ENCODE results near the gene ZNF804A.
"Not testable (repeated sequence)": the region's sequence is repeated elsewhere in the genome, so short reads cannot be mapped to it uniquely, and the experiment has no call there.

ZNF804A gene

DNA sequence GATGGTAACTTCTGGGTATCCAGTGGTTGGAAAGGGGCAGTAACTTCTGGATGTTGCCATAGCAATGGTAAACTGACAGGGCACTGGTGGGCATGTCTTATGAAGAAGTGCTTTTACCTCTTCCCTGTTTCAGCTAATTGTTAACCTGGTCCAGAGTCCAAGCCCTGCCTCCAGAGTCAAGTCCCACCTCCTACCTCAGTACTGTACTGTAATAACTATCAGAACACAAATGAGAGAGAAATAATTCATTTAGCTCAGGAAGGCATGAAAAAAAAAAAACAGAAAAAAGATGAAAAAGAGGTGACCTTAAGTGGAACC is 237.0 kb downstream of the ZNF804A start:
- DNase-seq: no peak

DNA sequence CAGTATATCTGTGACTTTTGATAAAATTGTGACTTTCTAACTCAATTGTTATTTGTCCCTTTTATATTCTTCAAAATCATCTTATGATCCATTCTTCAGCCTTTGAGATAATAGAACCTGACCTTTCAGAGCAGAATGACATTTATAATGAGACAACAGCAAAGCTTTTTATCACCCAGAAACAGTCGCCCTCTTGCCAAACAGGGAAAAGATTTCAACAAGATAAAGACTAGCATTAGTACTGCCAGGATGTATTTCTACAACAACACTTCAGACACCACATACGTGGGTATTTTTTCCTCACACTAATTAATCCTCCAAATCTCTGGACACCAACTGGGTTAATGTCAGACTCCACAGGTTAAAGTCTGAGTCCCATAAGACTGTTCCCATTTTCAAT is 249.0 kb downstream of the ZNF804A start:
- DNase-seq: no peak

DNA sequence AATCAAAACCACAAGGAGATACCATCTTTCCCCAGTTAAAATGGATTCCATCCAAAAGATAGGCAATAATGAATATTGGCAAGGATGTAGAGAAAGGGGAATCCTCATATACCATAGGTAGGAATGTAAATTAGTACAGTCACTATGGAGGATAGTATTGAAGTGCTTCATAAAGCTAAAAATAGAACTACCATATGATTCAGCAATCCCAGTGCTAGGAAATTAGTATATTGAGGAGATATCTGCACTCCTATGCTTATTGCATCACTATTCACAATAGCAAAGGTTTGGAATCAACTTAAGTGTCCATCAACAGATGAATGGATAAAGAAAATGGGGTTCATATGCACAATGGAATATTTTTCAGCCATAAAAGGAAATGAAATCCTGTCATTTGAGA is 251.2 kb downstream of the ZNF804A start:
- DNase-seq: no peak

DNA sequence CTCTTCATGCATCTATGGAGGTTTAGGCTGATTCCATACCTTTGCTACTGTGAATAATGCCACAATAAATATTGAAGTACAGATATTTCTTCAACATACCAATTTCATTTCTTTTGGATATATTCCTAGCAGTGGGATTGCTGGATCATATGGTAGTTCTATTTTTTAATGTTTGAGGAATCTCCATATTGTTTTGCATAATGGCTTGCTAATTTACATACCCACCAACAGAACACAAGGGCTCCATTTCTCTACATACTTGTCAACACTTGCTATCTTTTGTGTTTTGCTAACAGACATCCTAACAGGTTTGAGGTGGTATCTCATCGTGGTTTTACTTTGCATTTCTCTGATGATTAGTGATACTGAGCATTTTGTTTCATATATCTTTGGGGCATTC is 253.2 kb downstream of the ZNF804A start:
- no peak for DNase-seq

DNA sequence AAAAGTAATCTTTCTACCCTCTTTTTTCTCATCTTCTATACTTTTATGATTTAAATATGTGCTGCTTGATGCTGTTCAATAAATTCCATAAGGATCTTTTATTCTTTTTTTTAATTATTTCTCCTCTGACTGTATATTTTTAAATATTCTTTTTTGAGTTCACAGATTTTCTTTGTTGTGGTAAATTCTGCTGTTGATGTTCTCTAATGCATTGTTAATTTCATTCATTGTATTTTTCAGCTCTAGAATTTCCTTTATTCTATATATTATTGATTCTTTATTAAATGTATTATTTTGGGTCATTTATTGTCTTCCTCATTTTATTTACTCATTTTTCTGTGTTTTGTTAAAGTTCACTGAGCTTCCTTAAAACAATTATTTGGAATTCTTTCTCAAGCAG is 260.9 kb downstream of the ZNF804A start:
- no peak for DNase-seq

DNA sequence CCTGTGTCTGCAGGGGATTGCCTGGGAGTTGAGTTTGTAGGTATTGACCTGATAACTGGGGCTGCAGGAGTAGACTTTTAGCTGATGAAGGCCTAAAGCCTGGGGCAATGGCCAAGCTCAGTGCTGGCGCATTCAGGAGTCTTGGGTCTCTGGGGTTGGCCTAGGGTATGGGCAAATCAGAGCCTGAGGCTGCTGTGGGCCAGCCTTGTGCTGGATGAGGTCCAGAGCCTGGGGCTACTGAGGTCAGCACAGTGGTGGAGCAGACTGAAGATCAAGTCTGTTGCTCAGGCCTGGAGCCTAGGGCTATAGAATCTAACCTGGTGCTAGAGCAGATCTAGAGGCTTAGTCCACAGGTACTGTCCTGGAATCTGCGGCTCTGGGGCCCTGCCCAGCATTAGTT is 262.4 kb downstream of the ZNF804A start:
- DNase-seq: no peak

DNA sequence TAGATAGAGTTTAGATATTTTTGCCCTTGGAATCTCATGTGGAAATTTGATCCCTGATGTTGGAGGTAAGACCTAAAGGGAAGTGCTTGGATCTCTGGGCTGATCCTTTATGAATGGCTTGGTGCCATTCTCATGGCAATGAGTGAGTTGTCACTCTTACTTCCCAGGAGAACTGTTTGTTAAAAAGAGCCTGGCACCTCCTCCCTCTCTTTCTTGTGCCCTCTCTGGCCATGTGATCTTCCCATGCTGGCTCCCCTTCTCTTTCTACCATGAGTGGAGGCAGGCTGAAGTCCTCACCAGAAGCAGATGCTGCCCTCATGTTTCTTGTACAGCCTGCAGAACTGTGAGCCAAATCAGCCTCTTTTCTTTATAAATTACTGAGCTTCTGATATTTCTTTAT is 276.9 kb downstream of the ZNF804A start:
- no peak for DNase-seq

DNA sequence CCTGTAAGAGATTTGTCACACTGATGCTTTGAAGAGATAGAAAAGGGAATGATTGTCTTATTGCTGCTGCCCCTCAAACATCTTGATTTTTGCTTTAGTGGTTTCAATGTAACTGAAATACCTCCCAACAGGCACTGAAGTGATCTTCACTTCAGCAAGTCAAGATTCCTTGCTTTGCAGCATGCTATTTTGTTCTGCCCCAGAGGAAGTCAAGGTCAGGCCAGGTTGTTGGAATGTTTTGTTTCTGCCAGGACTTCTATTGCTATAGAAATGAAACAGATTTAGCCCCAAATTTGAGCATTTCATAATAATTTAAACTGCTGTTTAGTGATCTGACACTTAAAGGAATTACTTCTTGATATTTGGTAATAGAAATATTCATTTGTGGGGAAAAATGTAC is 277.6 kb downstream of the ZNF804A start:
- DNase-seq: no peak

DNA sequence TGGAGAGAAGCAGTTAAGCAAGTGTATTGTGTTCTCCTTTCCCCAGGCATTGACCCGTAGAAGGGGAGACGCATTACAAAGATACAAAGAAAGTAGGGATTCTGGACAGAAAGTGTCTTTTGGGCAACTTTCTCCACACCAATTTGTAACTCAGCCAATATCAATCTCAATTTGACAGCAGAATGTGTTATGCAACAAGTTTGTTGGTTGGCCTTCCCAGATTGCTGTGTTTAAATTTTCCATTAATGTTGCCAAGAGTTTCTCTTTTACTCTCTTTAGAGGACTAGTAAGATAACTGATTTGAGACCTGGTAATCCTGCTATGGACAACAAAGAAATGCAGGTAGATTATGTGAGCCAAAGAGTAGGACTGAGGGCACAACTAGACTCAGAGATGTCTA is 279.6 kb downstream of the ZNF804A start:
- no peak for DNase-seq

DNA sequence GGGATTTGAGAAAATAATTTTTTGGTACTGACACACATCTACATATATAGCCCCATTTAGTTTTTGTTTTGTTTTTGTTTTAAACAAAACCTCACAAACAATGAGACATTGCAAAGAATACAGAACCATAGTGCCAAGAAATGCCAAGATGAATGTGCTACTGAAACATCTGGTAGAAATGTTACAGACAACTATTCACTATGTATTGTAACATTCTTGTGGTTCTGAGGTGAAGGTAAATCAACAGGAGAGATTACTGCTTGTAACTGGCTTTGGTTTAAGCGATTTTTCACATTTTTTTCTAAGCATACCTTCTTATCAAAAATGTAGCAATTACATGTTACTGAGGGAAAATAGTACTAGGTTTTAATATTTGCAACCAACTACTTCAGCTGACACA is 281.3 kb downstream of the ZNF804A start:
- no peak for DNase-seq

DNA sequence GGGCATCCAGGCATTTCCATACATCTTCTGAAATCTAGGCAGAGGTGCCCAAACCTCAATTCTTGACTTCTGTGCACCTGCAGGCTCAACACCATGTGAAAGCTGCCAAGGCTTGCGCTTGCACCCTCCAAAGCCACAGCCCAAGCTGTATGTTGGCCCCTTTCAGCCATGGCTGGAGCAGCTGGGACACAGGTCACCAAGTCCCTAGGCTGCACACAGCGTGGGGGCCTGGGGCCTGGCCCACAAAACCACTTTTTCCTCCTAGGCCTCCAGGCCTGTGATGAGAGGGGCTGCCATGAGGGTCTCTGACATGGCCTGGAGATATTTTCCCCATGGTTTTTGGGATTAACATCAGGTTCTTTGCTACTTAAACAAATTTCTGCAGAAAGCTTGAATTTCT is 288.3 kb downstream of the ZNF804A start:
- not testable (repeated sequence) for DNase-seq

DNA sequence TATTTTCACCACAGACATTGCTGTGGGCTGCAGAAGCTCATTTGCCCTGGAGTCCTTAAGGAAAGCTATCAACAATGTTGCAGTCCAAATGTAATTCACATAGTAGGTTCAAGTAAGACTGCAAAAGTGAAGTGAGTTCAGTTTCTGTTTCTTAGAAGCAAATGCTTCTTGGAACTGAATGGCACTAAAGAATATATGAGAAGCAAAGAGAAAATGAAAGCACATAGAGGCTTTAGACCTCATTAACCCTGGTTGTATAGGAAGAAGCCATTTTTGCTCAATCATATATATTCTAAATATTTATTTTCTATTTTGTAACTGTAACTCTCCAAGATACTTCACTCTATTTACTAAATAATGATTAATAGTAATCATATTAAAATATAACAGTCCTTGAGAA is 292.0 kb downstream of the ZNF804A start:
- DNase-seq: no peak

DNA sequence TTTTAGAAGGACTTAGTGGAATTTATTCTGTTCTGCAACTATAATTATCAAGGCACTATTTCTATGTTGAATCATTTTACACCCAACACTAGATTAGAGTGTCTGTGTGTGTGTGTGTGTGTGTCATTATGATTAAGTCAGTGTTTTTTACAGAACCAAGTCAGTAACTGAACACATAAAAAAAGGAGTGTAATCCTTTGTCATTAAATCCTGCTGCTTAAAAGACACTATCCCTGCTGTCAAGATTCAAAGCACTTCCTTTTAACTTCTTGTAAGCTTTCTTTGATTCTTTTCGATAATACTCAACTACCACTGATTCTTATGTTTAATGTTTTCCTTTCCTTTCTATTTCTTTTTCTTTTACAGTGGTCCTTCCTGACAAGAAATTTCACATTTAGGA is 306.7 kb downstream of the ZNF804A start:
- DNase-seq: no peak

DNA sequence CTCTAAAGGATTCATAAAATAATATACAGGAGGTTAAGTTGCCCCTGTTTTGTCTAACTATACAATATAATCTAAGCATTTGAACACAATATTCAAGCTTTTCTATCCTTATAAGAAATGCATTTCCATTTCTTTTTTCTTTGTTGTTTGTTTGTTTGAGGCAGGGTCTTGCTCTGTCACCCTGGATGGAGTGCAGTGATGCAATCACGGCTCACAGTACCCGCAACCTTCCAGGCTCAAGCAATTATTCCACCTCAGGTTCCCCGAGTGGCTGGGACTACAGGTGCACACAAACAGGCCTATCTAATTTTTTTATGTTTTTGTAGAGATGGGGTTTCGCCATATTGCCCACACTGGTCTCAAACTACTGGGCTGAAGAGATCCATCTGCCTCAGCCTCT is 307.8 kb downstream of the ZNF804A start:
- DNase-seq: no peak

DNA sequence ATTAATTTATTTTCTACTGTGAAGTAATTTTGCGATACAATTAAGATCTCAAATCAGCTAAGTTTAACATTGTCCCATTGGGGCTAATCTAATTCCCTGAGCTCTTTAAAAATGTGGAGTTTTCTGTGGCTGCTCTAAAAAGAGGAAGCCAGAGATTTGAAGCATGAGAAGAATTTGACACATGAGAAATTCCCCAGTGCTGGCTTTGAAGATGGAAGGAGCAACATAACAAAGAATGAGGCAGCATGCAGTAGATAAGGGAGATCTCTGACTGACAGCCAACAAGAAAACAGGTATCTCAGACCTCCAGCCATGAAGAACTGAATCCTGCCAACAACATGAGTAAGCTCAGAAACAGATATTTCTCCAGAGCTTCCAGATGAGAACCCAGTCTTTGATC is 308.4 kb downstream of the ZNF804A start:
- no peak for DNase-seq

DNA sequence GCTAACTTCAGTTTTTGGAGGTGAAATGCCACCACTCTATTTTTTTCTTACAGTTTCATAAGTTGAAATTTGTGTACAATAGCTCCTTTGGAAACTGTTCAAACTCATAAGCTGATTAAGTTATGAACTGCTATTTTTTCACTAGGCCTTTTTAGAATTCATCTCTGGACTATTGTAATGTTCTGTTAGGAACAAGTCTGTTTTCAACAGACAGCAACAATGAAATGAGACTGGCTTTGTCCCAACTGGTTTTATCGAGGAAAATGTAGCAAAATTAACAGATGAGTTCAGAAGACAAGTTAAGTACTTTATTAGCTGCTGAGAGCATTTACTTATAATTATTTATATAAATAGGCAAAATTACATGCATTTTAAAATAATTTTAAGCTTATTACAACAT is 310.6 kb downstream of the ZNF804A start:
- DNase-seq: no peak

DNA sequence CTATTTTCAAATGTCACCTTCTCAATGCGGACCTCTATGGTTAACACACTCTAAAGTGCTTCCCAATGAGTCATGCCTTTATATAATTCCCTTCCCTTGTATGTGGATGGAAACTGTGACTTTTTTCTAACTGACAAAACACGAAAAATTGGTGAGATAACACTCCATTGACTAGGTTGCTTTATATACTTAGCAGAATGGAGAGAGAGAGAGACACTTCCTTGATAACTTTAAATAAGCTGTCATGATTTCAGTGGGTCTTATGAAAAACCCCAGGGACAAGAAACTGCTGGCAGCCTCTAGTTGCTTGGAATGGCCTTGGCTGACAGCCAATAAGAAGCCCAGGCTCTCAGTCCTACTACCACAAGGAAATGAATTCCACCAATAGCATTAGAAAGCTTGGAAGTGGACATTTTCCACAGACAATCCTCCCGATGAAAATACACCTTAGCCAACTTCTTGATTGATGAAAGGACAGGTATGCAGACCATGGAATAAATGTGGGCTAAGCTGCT is 322.2 kb downstream of the ZNF804A start:
- no peak for DNase-seq

DNA sequence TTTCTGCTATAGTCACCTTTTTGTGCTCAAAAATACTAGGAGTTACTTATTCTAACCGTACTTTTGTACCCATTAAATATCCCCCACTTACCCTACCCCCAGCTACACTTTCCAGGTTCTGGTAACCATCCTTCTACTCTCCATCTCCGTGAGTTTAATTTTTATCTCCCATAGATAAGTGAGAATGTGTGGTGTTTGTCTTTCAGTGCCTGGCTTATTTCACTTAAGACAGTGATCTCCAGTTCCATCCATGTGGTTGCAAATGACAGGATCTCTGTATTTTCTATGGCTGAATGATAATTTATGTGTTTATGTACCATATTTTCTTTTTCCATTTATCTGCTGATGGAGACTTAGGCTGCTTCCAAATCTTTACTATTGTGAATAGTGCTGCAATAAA is 323.3 kb downstream of the ZNF804A start:
- no peak for DNase-seq

DNA sequence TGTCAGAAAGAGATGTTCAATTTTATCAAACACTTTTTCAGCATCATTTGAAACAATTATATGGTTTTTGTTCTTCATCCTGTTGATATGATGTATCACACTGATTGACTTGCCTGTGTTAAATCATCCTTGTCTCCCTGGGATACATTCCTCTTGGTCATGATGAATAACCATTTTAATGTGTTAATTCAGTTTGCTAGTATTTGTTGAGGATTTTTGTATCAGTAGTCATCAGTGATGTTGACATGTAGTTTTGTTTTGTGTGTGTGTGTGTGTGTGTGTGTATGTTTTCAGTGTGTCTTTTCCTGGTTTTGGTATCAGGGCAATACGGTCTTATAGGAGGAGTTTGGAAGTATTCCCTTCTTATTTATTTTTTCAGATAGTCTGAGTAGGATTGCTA is 325.4 kb downstream of the ZNF804A start:
- no peak for DNase-seq

DNA sequence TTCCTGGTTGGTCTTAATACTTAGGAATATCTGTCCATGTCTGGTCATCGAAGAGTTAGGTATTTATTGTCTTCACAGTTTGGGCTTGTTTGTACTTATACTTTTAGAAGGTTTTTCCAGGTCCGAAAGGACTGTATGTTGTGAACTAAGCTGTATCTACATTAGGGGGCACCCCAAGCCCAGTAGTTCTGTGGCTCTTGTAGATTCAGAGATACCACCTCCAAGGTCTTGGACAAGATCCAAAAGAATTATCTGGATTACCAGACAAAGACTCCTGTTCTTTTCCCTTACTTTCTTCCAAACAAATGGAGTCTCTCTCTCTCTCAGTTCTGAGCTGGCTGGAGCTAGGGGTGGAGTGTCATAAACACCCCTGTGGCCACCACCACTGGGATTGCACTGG is 328.7 kb downstream of the ZNF804A start:
- no peak for DNase-seq

DNA sequence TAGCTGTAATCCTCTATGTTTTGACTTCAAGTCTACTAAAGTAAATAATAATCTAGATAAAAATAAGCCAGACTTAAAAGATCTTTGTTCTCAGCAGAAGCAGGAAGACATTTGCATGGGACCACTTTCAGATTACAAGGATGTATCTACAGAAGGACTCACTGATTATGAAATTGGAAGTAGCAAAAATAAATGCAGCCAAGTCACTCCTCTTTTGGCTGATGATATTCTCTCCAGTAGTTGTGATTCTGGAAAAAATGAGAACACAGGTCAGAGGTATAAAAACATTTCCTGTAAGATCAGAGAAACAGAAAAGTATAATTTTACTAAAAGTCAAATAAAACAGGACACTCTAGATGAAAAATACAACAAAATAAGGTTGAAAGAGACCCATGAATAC is 338.4 kb downstream of the ZNF804A start:
- no peak for DNase-seq

DNA sequence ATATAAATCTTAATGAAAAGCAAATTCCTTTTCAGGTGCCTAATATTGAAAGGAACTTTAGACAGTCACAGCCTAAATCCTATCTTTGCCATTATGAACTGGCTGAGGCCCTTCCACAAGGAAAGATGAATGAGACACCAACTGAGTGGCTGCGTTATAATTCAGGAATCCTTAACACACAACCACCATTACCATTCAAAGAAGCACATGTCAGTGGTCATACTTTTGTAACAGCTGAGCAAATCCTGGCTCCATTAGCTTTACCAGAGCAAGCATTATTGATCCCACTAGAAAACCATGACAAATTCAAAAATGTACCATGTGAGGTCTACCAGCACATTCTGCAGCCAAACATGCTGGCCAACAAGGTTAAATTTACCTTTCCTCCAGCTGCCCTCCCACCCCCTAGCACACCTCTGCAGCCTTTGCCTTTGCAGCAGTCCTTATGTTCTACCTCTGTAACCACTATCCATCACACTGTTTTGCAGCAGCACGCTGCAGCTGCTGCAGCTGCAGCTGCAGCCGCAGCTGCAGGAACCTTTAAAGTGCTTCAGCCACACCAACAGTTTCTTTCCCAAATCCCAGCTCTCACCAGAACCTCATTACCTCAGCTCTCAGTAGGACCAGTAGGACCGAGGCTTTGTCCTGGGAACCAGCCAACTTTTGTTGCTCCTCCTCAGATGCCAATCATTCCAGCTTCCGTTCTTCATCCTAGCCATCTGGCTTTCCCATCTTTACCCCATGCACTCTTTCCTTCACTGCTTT is 340.1 kb downstream of the ZNF804A start:
- peak; percentile 22 for DNase-seq

DNA sequence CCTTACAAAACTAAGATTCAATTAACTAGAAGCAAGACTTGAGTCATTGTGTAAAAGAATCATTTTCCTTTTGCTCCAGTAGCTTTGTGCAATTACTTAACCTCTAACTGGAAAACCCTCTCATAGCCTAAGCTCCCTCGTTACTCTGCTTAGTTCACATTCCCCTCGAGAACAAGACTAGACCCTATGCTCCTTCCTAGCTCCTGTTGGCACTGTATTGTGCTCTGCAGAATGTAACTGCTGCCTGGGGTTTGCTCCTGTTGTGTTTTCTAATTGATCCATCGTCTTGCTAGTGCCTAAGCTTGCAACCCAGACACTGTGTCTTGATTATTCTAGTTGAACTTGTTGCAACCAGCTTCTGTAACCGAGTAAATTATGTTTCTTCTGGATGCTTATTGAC is 347.0 kb downstream of the ZNF804A start:
- no peak for DNase-seq

DNA sequence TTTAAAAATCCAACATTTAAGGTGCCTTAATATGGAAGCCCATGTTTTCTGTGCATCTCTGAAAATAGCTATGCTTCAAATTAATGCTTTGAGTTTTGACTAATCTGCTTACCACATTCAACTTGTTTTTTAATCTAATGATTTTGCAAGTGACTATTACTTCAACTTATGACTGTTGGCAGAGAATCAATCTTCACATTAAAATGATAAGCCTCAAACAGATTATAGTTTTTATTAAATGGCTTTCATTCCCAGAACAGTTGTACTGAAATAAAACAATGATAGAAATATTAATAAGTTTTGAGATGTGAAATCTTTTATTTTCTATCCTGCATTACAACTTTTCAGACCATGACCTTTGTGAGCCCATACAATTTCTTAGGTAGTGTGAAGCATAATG is 347.5 kb downstream of the ZNF804A start:
- no peak for DNase-seq

DNA sequence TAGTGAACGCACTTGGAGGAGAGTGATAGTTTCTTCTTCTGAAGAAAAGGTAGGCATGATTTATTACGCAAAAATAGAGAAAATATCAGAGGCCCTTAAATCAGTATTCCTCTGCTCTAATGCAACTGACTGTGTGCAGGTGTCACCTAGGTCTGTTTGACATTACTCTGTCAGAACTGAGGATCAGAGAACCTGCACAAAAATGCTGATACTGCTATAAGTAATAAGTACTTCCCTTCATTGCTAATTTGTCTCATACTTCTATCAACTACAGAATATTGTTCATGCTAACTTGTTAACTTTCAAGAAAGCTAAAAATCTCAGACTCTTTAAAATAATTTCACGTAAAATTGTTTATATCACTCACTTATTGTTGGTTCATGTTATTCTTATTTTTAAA is 358.5 kb downstream of the ZNF804A start:
- DNase-seq: no peak
